GM20000 (cell line): ENCODE results near the gene PLPPR3.
"Not testable (repeated sequence)": the region's sequence is repeated elsewhere in the genome, so short reads cannot be mapped to it uniquely, and the experiment has no call there.

Experiments
- DNase-seq: peaks from one replicate; pipeline ENCODE4 v3.0.0; 2012; ENCODE audit warnings: low spot score
- CTCF ChIP-seq: IDR thresholded peaks from 2 replicates; pipeline ENCODE4 v1.5.1; 2012; ENCODE audit warnings: mild to moderate bottlenecking, control low read depth; ENCODE audit errors: extremely low read depth, missing control alignments

Gene PLPPR3

DNA sequence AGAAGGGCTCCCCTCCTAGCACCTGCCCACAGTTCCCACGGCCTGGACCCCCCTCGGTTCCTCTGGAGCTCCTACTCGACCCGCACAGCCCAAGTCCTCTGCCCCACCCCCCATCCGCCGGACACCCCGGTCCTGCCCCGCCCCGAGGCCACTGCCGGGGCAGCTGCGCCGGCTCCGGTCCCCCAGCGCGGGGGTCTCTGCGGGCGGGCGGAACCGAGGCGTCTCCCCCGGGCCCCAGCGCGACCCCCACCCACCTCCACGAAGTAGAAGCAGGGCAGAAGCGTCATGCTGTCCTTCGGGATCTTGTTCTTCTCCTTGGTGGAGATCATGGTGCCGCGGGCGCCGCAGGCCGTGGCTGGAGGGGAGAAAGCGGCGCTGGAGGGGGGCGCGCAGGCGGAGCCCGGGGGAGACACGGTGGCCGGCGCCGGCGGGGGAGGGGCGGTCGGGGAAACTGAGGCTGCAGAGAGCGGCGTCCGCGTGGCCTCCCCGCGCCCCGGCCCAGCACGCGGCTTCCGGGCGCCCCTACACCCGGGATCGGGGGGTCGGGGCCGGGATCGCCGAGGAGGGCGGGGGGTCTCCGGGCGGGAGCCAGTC, 427 bp downstream of the PLPPR3 start:
- no peak for DNase-seq
- TF ChIP-seq CTCF = no peak

DNA sequence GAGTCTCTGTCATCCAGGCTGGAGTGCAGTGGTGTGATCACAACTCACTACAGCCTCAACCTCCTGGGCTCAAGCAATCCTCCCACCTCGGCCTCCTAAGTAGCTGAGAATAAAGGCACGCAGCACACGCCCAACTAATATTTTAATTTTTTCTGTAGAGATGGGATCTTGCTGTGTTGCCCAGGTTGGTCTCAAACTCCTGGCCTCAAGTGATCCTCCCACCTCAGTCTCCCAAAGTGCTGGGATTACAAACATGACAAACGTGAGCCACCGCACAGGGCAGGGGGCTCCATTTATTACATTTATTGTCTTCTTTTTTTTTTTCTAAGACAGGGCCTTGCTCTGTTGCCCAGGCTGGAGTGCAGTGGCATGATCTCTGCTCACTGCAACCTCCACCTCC, 1.5 kb downstream of the PLPPR3 start:
- not testable (repeated sequence) for DNase-seq

- DNase-seq = no peak
- no peak for TF ChIP-seq CTCF
These were observed 5.3 kb downstream of the PLPPR3 start for GRCh38 chr19:816500-816857.

- DNase-seq = no peak
- TF ChIP-seq CTCF = no peak
These were observed 5.8 kb downstream of the PLPPR3 start for GRCh38 chr19:815775-816499.

- peak; percentile 53 for DNase-seq
- no peak for TF ChIP-seq CTCF
These were observed 6.5 kb downstream of the PLPPR3 start for GRCh38 chr19:815079-815774.

GRCh38 chr19:814152-815078, 7.3 kb downstream of the PLPPR3 start:
- peak; percentile 63 for DNase-seq
- TF ChIP-seq CTCF = no peak

GRCh38 chr19:813219-814151, 8.3 kb downstream of the PLPPR3 start:
- TF ChIP-seq CTCF = no peak
- DNase-seq = peak; percentile 46
